GM19452 (cell line): Measurements from ENCODE around the gene PALM.

Experiments used
- ATAC-seq: cut with Tn5 transposase; IDR thresholded peaks from one replicate; pipeline ENCODE4 v1.9.1; 2021; ENCODE audit not compliant: unreplicated experiment

Gene PALM

GRCh38 chr19:778910-779653, 70.3 kb downstream of the PALM start:
- ATAC-seq, result no peak

- ATAC-seq, result no peak
These were observed 72.2 kb downstream of the PALM start for GRCh38 chr19:780935-781334.

- ATAC-seq, result no peak
These were observed 73.1 kb downstream of the PALM start for GRCh38 chr19:781800-782184.

- no peak for ATAC-seq
These were observed 73.6 kb downstream of the PALM start for GRCh38 chr19:782185-782877.

- ATAC-seq, result no peak
These were observed 74.3 kb downstream of the PALM start for GRCh38 chr19:782878-783668.

GRCh38 chr19:784541-784940, 75.8 kb downstream of the PALM start:
- ATAC-seq, result no peak

- no peak for ATAC-seq
These were observed 78.8 kb downstream of the PALM start for GRCh38 chr19:787536-787935.

- ATAC-seq, result no peak
These were observed 79.9 kb downstream of the PALM start for GRCh38 chr19:788686-788982.

- ATAC-seq, result no peak
These were observed 80.4 kb downstream of the PALM start for GRCh38 chr19:788983-789700.

- no peak for ATAC-seq
These were observed 80.9 kb downstream of the PALM start for GRCh38 chr19:789701-790060.

GRCh38 chr19:791007-791566, 82.4 kb downstream of the PALM start:
- ATAC-seq, result no peak

GRCh38 chr19:791567-792305, 83.0 kb downstream of the PALM start:
- no peak for ATAC-seq

GRCh38 chr19:792306-792885, 83.7 kb downstream of the PALM start:
- no peak for ATAC-seq

GRCh38 chr19:793806-794205, 85.1 kb downstream of the PALM start:
- ATAC-seq, result no peak

- ATAC-seq, result no peak
These were observed 86.4 kb downstream of the PALM start for GRCh38 chr19:795073-795611.

GRCh38 chr19:795691-796581, 87.2 kb downstream of the PALM start:
- no peak for ATAC-seq

GRCh38 chr19:796692-797527, 88.2 kb downstream of the PALM start, which contains the start of gene PTBP1:
Gene PTBP1, plus strand, starts transcription at chr19:797452. Its CDS starts 46 bp downstream, at chr19:797498.
- peak; percentile 75 for ATAC-seq
